HepG2 (cell line): ENCODE results near the gene CASR. TPM values are rescaled to one million over a fixed set of nuclear protein-coding genes. Genes with fewer than 3 reads are reported as not detected.
A peak's percentile ranks its signal among the peaks of the same experiment; 100 is the strongest.

Experiments used
- ATAC-seq: fragments of 200-7000 bp; cut with Tn5 transposase; 3 replicates; pipeline ENCODE4 v1.9.1; 2020; ENCODE audit warnings: mild to moderate bottlenecking, moderate library complexity
- BruUV-seq: library from RNA; stranded (reverse); fragments of 400-500 nt; replicated peaks from 2 replicates; lab custom pipeline; 2021; lab: Mats Ljungman, UMichigan
- CTCF ChIA-PET: fragments of 300-600 bp; formaldehyde crosslinking; extraction: SDS; loops from one replicate; lab custom pipeline; 2021; ENCODE audit warnings: low total read pairs, inconsistent platforms, low intra/inter-chr PET ratio; lab: Yijun Ruan, JAX
- POLR2A ChIA-PET: fragments of 350-600 bp; sonication (Branson Sonifier 250); formaldehyde crosslinking; loops from one replicate; lab custom pipeline; 2020; ENCODE audit warnings: antibody characterized with exemption, inconsistent platforms; lab: Yijun Ruan, JAX
- DNase-seq: peaks from one replicate; pipeline ENCODE4 v3.0.0-alpha.2; 2015; ENCODE audit warnings: low spot score
- FAIRE-seq: peaks from 3 replicates; lab custom pipeline; 2011; peaks lifted over from hg19 to GRCh38; lab: Jason Lieb, UNC
- H2AFZ ChIP-seq: one replicate; pipeline ENCODE4 v1.6.1; 2011; ENCODE audit warnings: low read length, inconsistent platforms
- H3K27ac ChIP-seq: fragments of 300-600 bp; 3 replicates; pipeline ENCODE4 v1.8.0; 2011; ENCODE audit warnings: mixed run types, mild to moderate bottlenecking, mixed read lengths, low read length, inconsistent platforms; ENCODE audit not compliant: insufficient read depth; ENCODE audit errors: extremely low read length
- H3K27me3 ChIP-seq, 2 experiments: fragments of 200-600 bp in 1 of 2; 2 replicates in 1 of 2; 3 replicates in 1 of 2; pipeline versions ENCODE4 v1.6.0 to v1.8.0; 2011; ENCODE audit warnings: low read length in 2 of 2, mild to moderate bottlenecking in 2 of 2, moderate library complexity in 2 of 2, inconsistent platforms in 1 of 2; ENCODE audit not compliant: insufficient read depth in 2 of 2, control insufficient read depth in 1 of 2
- H3K36me3 ChIP-seq, 2 experiments: fragments of 200-600 bp in 1 of 2; replicated peaks in 1 of 2; 2 replicates in 1 of 2; 3 replicates in 1 of 2; pipeline versions ENCODE4 v1.5.1 to v1.8.0; 2011; ENCODE audit warnings: low read length in 2 of 2, inconsistent platforms in 1 of 2; ENCODE audit not compliant: insufficient read depth in 2 of 2, control insufficient read depth in 1 of 2
- H3K4me1 ChIP-seq: 2 replicates; pipeline ENCODE4 v1.5.1; 2012; ENCODE audit warnings: low read length, inconsistent platforms; ENCODE audit not compliant: insufficient read depth
- H3K4me2 ChIP-seq: 2 replicates; pipeline ENCODE4 v1.6.0; 2011; ENCODE audit warnings: low read depth, low read length, inconsistent platforms
- H3K4me3 ChIP-seq, 3 experiments: fragments of 200-600 bp in 1 of 3; sonication (generic), shearing (Covaris generic) in 1 of 3; replicated peaks in 1 of 3; 2 replicates each; pipeline ENCODE4 v1.5.1; 2011 to 2016; ENCODE audit warnings: low read length in 3 of 3, inconsistent platforms in 2 of 3, low read depth in 2 of 3, mild to moderate bottlenecking in 2 of 3, control low read depth in 1 of 3, mixed read lengths in 1 of 3; ENCODE audit not compliant: insufficient read depth in 1 of 3
- H3K79me2 ChIP-seq: one replicate; pipeline ENCODE4 v1.6.1; 2011; ENCODE audit warnings: low read length, inconsistent platforms; ENCODE audit not compliant: insufficient read depth
- H3K9ac ChIP-seq: 2 replicates; pipeline ENCODE4 v1.6.0; 2011; ENCODE audit warnings: mild to moderate bottlenecking, low read depth, low read length, inconsistent platforms; ENCODE audit not compliant: insufficient read depth
- H3K9me3 ChIP-seq: 2 replicates; pipeline ENCODE4 v1.5.1; 2012; ENCODE audit warnings: mild to moderate bottlenecking, low read length
- H4K20me1 ChIP-seq: 2 replicates; pipeline ENCODE4 v1.6.0; 2011; ENCODE audit warnings: inconsistent platforms, mild to moderate bottlenecking, low read length, moderate library complexity; ENCODE audit not compliant: insufficient read depth
- FOXA1 ChIP-seq, 2 experiments: fragments of 450-650 bp in 1 of 2; sonication (generic) in 1 of 2; formaldehyde crosslinking in 1 of 2; IDR thresholded peaks; 2 replicates each; pipeline versions ENCODE4 v1.4.0 to v1.6.1; 2016 to 2020; ENCODE audit warnings: missing genetic modification reagents in 1 of 2
- FOXO4 ChIP-seq: sonication (generic); formaldehyde crosslinking; conservative IDR thresholded peaks from 2 replicates; pipeline ENCODE4 v1.8.1; 2023; ENCODE audit warnings: missing genetic modification reagents
- WGBS: methylation state at CpG from one replicate; pipeline ENCODE4 v1.1.6; 2017; ENCODE audit warnings: low lambda C conversion rate; 5-methylcytosine and 5-hydroxymethylcytosine counted together
- in situ Hi-C: cut with HindIII; loops from 2 replicates; pipeline ENCODE4 v1.10.0; 2017; ENCODE audit warnings: low pct_unique_long_range_greater_than_20kb; ENCODE audit not compliant: extremely low pct_ligation_motif_present
- intact Hi-C: fragments of 100-400 bp; cut with micrococcal nuclease; formaldehyde crosslinking; loops from one replicate; pipeline ENCODE4 v1.10.0; 2022; ENCODE audit not compliant: unreplicated experiment
- polyA plus RNA-seq, 8 experiments: library from polyadenylated mRNA; depleted of rRNA in 3 of 8; stranded (reverse) in 7 of 8; unstranded in 1 of 8; fragments of >200 nt; fragmentation: Illumina TruSeq in 4 of 8; extraction: Trizol in 4 of 8; gene quantifications; 2 replicates each; pipeline versions ENCODE4 v1.2.1 to v1.2.3, GENCODE V29; 2011 to 2016; ENCODE audit warnings: low read depth in 4 of 8, missing spikeins in 1 of 8, mixed read lengths in 1 of 8; ENCODE audit not compliant: insufficient read depth in 1 of 8
- total RNA-seq, 5 experiments: library from RNA; depleted of rRNA; stranded (reverse); fragments of >200 nt; fragmentation: Illumina TruSeq; extraction: Trizol; gene quantifications; 2 replicates each; pipeline ENCODE4 v1.2.3, GENCODE V29; 2016; ENCODE audit warnings: low read depth in 1 of 5
- TF ChIP-seq, protein P1 (sequence below): IDR thresholded peaks from 2 replicates; pipeline ENCODE4 v1.6.1; 2016; ENCODE audit warnings: control low read depth

Gene CASR
- total and polyA plus RNA-seq, 2 of the 13 experiments (the other 11 are each of a cell fraction or from before 2014, with no cell fraction given) = not detected

- ATAC-seq = no peak
- Histone ChIP-seq H3K36me3 (no peaks in the 10 kb centered on the region), H3K9me3 (peaks cover 7% of the 10 kb centered on the region; the same call in 1 of the 2 replicates), H3K79me2 (no peaks in the 10 kb centered on the region), H3K4me3 (no peak overlapping the region), H3K9ac (no peak overlapping the region), H2AFZ (no peak overlapping the region), H4K20me1 (no peaks in the 10 kb centered on the region), H3K27me3 (peaks cover 0 to 6% of the 10 kb centered on the region in 2 experiments; a peak in 1 of 5 replicates), H3K27ac (no peak overlapping the region), H3K4me2 (no peak overlapping the region), H3K4me1 (peaks cover 6% of the 10 kb centered on the region; the same call in 1 of the 2 replicates)
- POLR2A ChIA-PET = no interaction called here
- no peak for DNase-seq
- in situ Hi-C loops = no loop called here
- 29% methylated on average over 5 of the region's 5 CpGs for WGBS
- CTCF ChIA-PET = no interaction called here
- intact Hi-C loops = no loop called here
- no peak for FAIRE-seq
- TF ChIP-seq FOXO4 (CRISPR knock-in tag) (no peak), FOXA1 (IDR thresholded peaks at IDR 0.05) (peak; percentile 69; the same call in 1 of the 2 replicates), FOXA1 (CRISPR knock-in tag; IDR thresholded peaks at IDR 0.05) (no peak)
- TF ChIP-seq, protein P1, sequence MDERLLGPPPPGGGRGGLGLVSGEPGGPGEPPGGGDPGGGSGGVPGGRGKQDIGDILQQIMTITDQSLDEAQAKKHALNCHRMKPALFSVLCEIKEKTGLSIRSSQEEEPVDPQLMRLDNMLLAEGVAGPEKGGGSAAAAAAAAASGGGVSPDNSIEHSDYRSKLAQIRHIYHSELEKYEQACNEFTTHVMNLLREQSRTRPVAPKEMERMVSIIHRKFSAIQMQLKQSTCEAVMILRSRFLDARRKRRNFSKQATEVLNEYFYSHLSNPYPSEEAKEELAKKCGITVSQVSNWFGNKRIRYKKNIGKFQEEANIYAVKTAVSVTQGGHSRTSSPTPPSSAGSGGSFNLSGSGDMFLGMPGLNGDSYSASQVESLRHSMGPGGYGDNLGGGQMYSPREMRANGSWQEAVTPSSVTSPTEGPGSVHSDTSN (CRISPR knock-in tag) = 0 out of 2 replicates have a peak, but pooled peaks have one; percentile 32
- BruUV-seq = no TSS peak
These were observed 138.9 kb downstream of the CASR start for GRCh38 chr3:122322095-122323075.
